HG02759 (cell line): Measurements from ENCODE around the gene PELI2.
A peak's percentile ranks its signal among the peaks of the same experiment; 100 is the strongest.

ENCODE experiments used
- ATAC-seq: cut with Tn5 transposase; IDR thresholded peaks from one replicate; pipeline ENCODE4 v1.9.1; 2021; ENCODE audit warnings: mild to moderate bottlenecking, moderate library complexity; ENCODE audit not compliant: unreplicated experiment

The PELI2 gene

GRCh38 chr14:56199095-56199981 lies 81.1 kb downstream of the PELI2 start:
- peak; percentile 57 for ATAC-seq

DNA sequence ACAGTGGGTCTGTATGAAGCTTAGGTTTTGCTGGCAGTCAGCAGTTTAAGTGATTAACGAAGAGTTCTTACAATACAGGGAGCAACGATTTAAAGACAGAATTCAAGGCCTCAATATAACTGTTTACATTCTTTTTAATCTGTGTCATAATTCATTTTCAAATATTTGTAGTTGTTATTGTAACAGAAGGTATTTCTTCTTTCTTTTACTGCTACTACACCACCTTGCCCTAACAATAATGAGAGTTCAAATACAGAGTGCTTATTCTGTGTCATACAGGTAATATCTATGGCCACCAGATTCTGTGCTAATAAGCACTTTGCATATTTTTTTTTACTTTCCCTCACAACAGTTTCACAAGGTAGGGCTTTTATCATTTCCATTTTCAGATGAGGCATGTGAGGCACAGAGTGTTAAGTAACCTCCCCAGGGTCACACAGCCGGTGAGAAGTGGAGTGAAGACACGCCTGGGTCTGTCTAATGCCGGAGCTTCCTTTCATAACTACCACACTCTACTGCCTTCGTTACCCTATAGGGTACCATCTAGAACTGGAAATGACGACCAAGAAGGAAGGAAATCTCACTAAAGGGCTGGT lies 81.9 kb downstream of the PELI2 start:
- peak; percentile 46 for ATAC-seq

DNA sequence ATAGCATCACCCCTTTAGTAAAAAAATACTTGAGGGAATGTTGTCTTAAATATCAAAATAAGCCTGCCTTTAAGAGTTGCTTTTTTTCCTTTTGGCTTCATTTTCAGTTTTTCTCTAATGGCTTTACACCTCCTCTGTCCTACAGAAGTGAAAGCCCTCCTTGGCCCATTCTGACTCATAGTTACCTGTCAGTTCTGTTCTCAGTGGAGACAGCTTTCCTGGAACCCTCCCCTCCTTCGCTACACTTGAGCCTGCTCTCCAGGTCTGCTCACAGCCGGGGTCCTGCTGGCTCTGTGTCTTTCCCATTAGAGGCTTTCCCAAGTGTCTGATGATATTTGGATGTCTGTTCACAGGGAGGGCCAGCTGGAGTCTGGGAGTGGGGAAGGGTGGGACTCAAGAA lies 84.0 kb downstream of the PELI2 start:
- no peak for ATAC-seq

- no peak for ATAC-seq
These were observed 87.7 kb downstream of the PELI2 start for GRCh38 chr14:56205881-56206280.

- ATAC-seq, result no peak
These were observed 88.4 kb downstream of the PELI2 start for GRCh38 chr14:56206596-56206995.

DNA sequence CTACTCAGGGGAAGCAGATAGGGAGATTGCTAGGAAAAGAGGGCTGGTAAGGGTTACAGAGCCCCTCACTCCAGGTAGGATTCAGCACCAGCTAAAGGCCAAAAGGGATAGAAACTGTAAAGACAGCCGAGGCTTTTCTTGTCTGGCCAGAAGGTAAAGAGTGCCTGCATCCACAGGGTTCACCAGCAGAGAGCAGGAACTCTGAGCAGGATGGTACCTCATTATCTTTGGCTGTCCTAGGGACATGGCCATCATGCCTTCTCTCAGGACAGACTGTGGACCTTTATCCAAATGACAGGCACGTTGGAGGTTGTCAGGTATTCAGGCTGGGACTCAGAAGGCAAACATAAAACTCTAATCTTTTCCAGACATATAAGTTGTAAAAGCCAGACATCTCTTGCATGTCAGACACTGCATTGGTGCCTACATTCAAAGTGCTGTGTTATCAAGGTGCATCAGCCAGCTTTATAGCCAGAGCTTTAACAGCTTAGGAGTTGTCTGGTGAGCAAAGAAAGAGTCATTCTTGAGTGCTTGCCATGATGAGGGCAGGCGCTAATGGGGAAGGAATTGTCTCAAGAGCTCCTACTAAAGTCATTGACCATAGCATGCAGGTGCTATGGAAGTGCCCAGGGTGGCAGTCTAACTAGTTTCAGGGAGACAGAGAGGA lies 89.5 kb downstream of the PELI2 start:
- no peak for ATAC-seq

- ATAC-seq, result no peak
These were observed 90.3 kb downstream of the PELI2 start for GRCh38 chr14:56208520-56208919.

GRCh38 chr14:56210571-56210970 lies 92.4 kb downstream of the PELI2 start:
- ATAC-seq, result no peak

GRCh38 chr14:56211084-56211483 lies 92.9 kb downstream of the PELI2 start:
- ATAC-seq, result no peak

- no peak for ATAC-seq
These were observed 93.6 kb downstream of the PELI2 start for GRCh38 chr14:56211844-56212243.

GRCh38 chr14:56212521-56212920 lies 94.3 kb downstream of the PELI2 start:
- ATAC-seq, result no peak

GRCh38 chr14:56213306-56213705 lies 95.1 kb downstream of the PELI2 start:
- ATAC-seq, result no peak

- no peak for ATAC-seq
These were observed 97.0 kb downstream of the PELI2 start for GRCh38 chr14:56215180-56215579.

GRCh38 chr14:56216626-56217379 lies 98.6 kb downstream of the PELI2 start:
- no peak for ATAC-seq

- ATAC-seq, result no peak
These were observed 99.3 kb downstream of the PELI2 start for GRCh38 chr14:56217380-56218045.

GRCh38 chr14:56219666-56220413 lies 101.6 kb downstream of the PELI2 start:
- no peak for ATAC-seq

- ATAC-seq, result no peak
These were observed 103.3 kb downstream of the PELI2 start for GRCh38 chr14:56221382-56222128.

GRCh38 chr14:56224229-56224628 lies 106.0 kb downstream of the PELI2 start:
- no peak for ATAC-seq
